Liver (tissue), 9 donors: ENCODE data around the gene STIM1. TPM values are rescaled to one million over a fixed set of nuclear protein-coding genes. Genes with fewer than 3 reads are reported as not detected.
"Not testable (repeated sequence)": the region's sequence is repeated elsewhere in the genome, so short reads cannot be mapped to it uniquely, and the experiment has no call there.

Experiments used
- DNase-seq: peaks from one replicate; pipeline ENCODE4 v3.0.0-alpha.2; 2017; ENCODE audit warnings: low spot score
- H3K27ac ChIP-seq, 2 donors: one replicate each; pipeline ENCODE4 v1.7.0; 2013; ENCODE audit warnings: inconsistent platforms in 2 of 2, low read length in 2 of 2, control low read depth in 1 of 2, low read depth in 1 of 2, mild to moderate bottlenecking in 1 of 2
- H3K27me3 ChIP-seq, 4 donors: one replicate each; pipeline versions ENCODE4 v1.6.1 to v1.7.0; 2013; ENCODE audit warnings: low read length in 3 of 4, inconsistent platforms in 1 of 4, mild to moderate bottlenecking in 1 of 4, moderate library complexity in 1 of 4; ENCODE audit not compliant: control insufficient read depth in 4 of 4, insufficient read depth in 4 of 4
- H3K36me3 ChIP-seq, 4 donors: one replicate each; pipeline versions ENCODE4 v1.6.1 to v1.7.0; 2013; ENCODE audit warnings: low read length in 3 of 4, mild to moderate bottlenecking in 3 of 4, low read depth in 1 of 4, moderate library complexity in 1 of 4; ENCODE audit not compliant: control insufficient read depth in 4 of 4, insufficient read depth in 3 of 4
- H3K4me1 ChIP-seq, 4 donors: one replicate each; pipeline versions ENCODE4 v1.6.1 to v1.7.0; 2013; ENCODE audit warnings: low read length in 3 of 4, mild to moderate bottlenecking in 3 of 4, moderate library complexity in 1 of 4; ENCODE audit not compliant: control insufficient read depth in 4 of 4, insufficient read depth in 4 of 4
- H3K4me3 ChIP-seq, 3 donors: one replicate each; pipeline versions ENCODE4 v1.6.1 to v1.7.0; 2013; ENCODE audit warnings: low read length in 3 of 3, control low read depth in 1 of 3, low read depth in 1 of 3, mild to moderate bottlenecking in 1 of 3
- H3K9ac ChIP-seq, 2 donors: one replicate each; pipeline ENCODE4 v1.7.0; 2013; ENCODE audit warnings: low read length in 2 of 2, mild to moderate bottlenecking in 2 of 2, moderate library complexity in 2 of 2, control low read depth in 1 of 2, low read depth in 1 of 2
- H3K9me3 ChIP-seq, 4 donors: one replicate each; pipeline versions ENCODE4 v1.6.1 to v1.7.0; 2013; ENCODE audit warnings: low read length in 3 of 4; ENCODE audit not compliant: control insufficient read depth in 4 of 4
- CTCF ChIP-seq: fragments of 150-350 bp; IDR thresholded peaks from 2 replicates; pipeline ENCODE4 v1.5.1; 2017; ENCODE audit warnings: improper control_type of control experiment, low read depth, low read length; ENCODE audit not compliant: missing input control
- EGR1 ChIP-seq, 2 donors: IDR thresholded peaks; 2 replicates each; pipeline ENCODE4 v1.6.1; 2016 to 2018; ENCODE audit warnings: antibody characterized with exemption in 2 of 2, low read depth in 2 of 2
- FOXA1 ChIP-seq: IDR thresholded peaks from 2 replicates; pipeline ENCODE4 v1.6.1; 2016; ENCODE audit warnings: antibody characterized with exemption
- FOXA2 ChIP-seq: IDR thresholded peaks from 2 replicates; pipeline ENCODE4 v1.6.1; 2016; ENCODE audit warnings: antibody characterized with exemption
- GABPA ChIP-seq, 2 donors: IDR thresholded peaks in 1 of 2; conservative IDR thresholded peaks in 1 of 2; 2 replicates each; pipeline ENCODE4 v1.6.1; 2016; ENCODE audit warnings: antibody characterized with exemption in 2 of 2, mild to moderate bottlenecking in 1 of 2, moderate library complexity in 1 of 2
- HNF4A ChIP-seq, 2 donors: conservative IDR thresholded peaks; 2 replicates each; pipeline ENCODE4 v1.6.1; 2016; ENCODE audit warnings: antibody characterized with exemption in 2 of 2, mild to moderate bottlenecking in 2 of 2
- HNF4G ChIP-seq: IDR thresholded peaks from 2 replicates; pipeline ENCODE4 v1.6.1; 2016; ENCODE audit warnings: antibody characterized with exemption
- JUND ChIP-seq, 2 donors: IDR thresholded peaks; 2 replicates each; pipeline ENCODE4 v1.6.1; 2016; ENCODE audit warnings: antibody characterized with exemption in 2 of 2
- MAX ChIP-seq: IDR thresholded peaks from 2 replicates; pipeline ENCODE4 v1.6.1; 2016; ENCODE audit warnings: antibody characterized with exemption
- NR2F2 ChIP-seq: IDR thresholded peaks from 2 replicates; pipeline ENCODE4 v1.6.1; 2016; ENCODE audit warnings: antibody characterized with exemption
- RAD21 ChIP-seq, 2 donors: IDR thresholded peaks; 2 replicates each; pipeline ENCODE4 v1.6.1; 2016; ENCODE audit warnings: antibody characterized with exemption in 2 of 2, mild to moderate bottlenecking in 2 of 2
- REST ChIP-seq: IDR thresholded peaks from 2 replicates; pipeline ENCODE4 v1.6.1; 2016; ENCODE audit warnings: antibody characterized with exemption, mild to moderate bottlenecking
- RXRA ChIP-seq, 2 donors: IDR thresholded peaks; 2 replicates each; pipeline ENCODE4 v1.6.1; 2017 to 2018; ENCODE audit warnings: antibody characterized with exemption in 2 of 2, mild to moderate bottlenecking in 1 of 2
- SP1 ChIP-seq: IDR thresholded peaks from 2 replicates; pipeline ENCODE4 v1.6.1; 2018; ENCODE audit warnings: antibody characterized with exemption, mild to moderate bottlenecking
- TAF1 ChIP-seq: conservative IDR thresholded peaks from 2 replicates; pipeline ENCODE4 v1.6.1; 2016; ENCODE audit warnings: antibody characterized with exemption, mild to moderate bottlenecking
- YY1 ChIP-seq: IDR thresholded peaks from 2 replicates; pipeline ENCODE4 v1.6.1; 2016; ENCODE audit warnings: antibody characterized with exemption, mild to moderate bottlenecking
- WGBS: extraction: QIAGEN DNeasy Blood & Tissue Kit; methylation state at CpG from one replicate; pipeline ENCODE4 v1.1.7; 2013; 5-methylcytosine and 5-hydroxymethylcytosine counted together
- polyA plus RNA-seq, 2 donors: library from polyadenylated mRNA; stranded (reverse) in 1 of 2; unstranded in 1 of 2; fragments of 200-250 nt in 1 of 2; fragments of >200 nt in 1 of 2; fragmentation: Nextera tagmentation in 1 of 2; extraction: Ambion mirVana in 1 of 2; gene quantifications; one replicate each; pipeline versions ENCODE4 v1.2.1 to v1.2.3, GENCODE V29; 2013 to 2015
- total RNA-seq, 2 donors: library from RNA; depleted of rRNA; stranded (reverse); fragments of >200 nt; gene quantifications; one replicate each; pipeline ENCODE4 v1.2.3, GENCODE V29; 2014
- TF ChIP-seq, protein P1 (sequence below): IDR thresholded peaks from 2 replicates; pipeline ENCODE4 v1.6.1; 2016; ENCODE audit warnings: antibody characterized with exemption
- TF ChIP-seq, protein P2 (sequence below): IDR thresholded peaks from 2 replicates; pipeline ENCODE4 v1.6.1; 2016; ENCODE audit warnings: antibody characterized with exemption
- donor health status: healthy.
- donor health status: healthy.
- donor health status: healthy.
- donor health status: healthy.
- donor health status: healthy.

The STIM1 gene
- total and polyA plus RNA-seq, 4 donors: 19.7 to 42.9 (median 25.1) TPM

- H3K27ac ChIP-seq: no peak overlapping the region
- H3K4me1 ChIP-seq: no peaks in the 10 kb centered on the region
- H3K27me3 ChIP-seq: no peaks in the 10 kb centered on the region
- TF ChIP-seq, protein P1, sequence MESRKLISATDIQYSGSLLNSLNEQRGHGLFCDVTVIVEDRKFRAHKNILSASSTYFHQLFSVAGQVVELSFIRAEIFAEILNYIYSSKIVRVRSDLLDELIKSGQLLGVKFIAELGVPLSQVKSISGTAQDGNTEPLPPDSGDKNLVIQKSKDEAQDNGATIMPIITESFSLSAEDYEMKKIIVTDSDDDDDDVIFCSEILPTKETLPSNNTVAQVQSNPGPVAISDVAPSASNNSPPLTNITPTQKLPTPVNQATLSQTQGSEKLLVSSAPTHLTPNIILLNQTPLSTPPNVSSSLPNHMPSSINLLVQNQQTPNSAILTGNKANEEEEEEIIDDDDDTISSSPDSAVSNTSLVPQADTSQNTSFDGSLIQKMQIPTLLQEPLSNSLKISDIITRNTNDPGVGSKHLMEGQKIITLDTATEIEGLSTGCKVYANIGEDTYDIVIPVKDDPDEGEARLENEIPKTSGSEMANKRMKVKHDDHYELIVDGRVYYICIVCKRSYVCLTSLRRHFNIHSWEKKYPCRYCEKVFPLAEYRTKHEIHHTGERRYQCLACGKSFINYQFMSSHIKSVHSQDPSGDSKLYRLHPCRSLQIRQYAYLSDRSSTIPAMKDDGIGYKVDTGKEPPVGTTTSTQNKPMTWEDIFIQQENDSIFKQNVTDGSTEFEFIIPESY: no peak
- no peak for TF ChIP-seq JUND (IDR thresholded peaks at IDR 0.05)
- no peak overlapping the region for H3K4me3 ChIP-seq
- H3K9me3 ChIP-seq: no peaks in the 10 kb centered on the region
- peaks cover 0 to 2% (median 0%) of the 10 kb centered on the region in 4 donors for H3K36me3 ChIP-seq
- no peak for DNase-seq
- no peak overlapping the region for H3K9ac ChIP-seq
- 82% methylated on average over 4 of the region's 4 CpGs for WGBS
These were observed 140.6 kb downstream of the STIM1 start for GRCh38 chr11:3995949-3996554.

DNA sequence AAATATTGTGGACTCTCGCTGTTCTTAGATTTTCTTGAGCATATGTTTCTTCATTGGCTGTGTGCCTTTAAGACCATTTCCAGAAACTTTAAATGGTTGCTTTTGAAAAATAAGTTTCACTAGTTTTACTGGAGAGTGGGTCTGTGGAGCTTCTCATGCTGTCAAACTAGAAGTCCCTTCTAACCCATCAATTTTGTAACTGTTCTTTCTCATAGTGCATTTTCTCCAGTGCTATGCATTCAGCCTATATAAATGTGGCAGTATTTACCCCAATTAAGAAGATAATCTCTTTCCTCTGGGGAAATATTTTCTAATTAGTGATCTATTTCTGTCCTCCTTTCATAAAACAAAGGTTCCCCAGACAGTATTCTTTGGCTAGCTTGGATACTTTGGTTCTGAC, 141.2 kb downstream of the STIM1 start:
- DNase-seq: no peak
- 87% methylated on average over 1 of the region's 1 CpG for WGBS
- H3K27me3 ChIP-seq: no peaks in the 10 kb centered on the region
- no peaks in the 10 kb centered on the region for H3K4me1 ChIP-seq
- no peak overlapping the region for H3K9ac ChIP-seq
- TF ChIP-seq JUND (IDR thresholded peaks at IDR 0.05) (no peak), GABPA (IDR thresholded peaks at IDR 0.05 in 1 of 2, conservative IDR thresholded peaks at IDR 0.05 in 1 of 2) (no peak), NR2F2 (no peak), REST (no peak), HNF4A (conservative IDR thresholded peaks at IDR 0.05) (no peak), RXRA (IDR thresholded peaks at IDR 0.05) (no peak), RAD21 (IDR thresholded peaks at IDR 0.05) (no peak), TAF1 (no peak), FOXA2 (no peak), EGR1 (IDR thresholded peaks at IDR 0.05; ENCODE audit: low read depth in 2 of 2) (no peak), FOXA1 (no peak), HNF4G (no peak), MAX (no peak), SP1 (no peak), CTCF (no peak), YY1 (no peak)
- TF ChIP-seq, protein P2, sequence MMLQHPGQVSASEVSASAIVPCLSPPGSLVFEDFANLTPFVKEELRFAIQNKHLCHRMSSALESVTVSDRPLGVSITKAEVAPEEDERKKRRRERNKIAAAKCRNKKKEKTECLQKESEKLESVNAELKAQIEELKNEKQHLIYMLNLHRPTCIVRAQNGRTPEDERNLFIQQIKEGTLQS: no peak
- TF ChIP-seq, protein P1: no peak
- no peak overlapping the region for H3K4me3 ChIP-seq
- peaks cover 0 to 2% (median 0%) of the 10 kb centered on the region in 4 donors for H3K36me3 ChIP-seq
- no peak overlapping the region for H3K27ac ChIP-seq
- H3K9me3 ChIP-seq: no peaks in the 10 kb centered on the region

- 92% methylated on average over 1 of the region's 1 CpG for WGBS
- not testable (repeated sequence) for H3K27me3 ChIP-seq, H3K9me3 ChIP-seq, DNase-seq, H3K4me1 ChIP-seq, H3K4me3 ChIP-seq, H3K9ac ChIP-seq, H3K36me3 ChIP-seq, H3K27ac ChIP-seq
These were observed 149.3 kb downstream of the STIM1 start for GRCh38 chr11:4004753-4005152.
